GM08714 (cell line): ENCODE results near the gene GOLGA8J.
"Not testable (repeated sequence)": the region's sequence is repeated elsewhere in the genome, so short reads cannot be mapped to it uniquely, and the experiment has no call there.

ENCODE experiments used
- H3K4me3 ChIP-seq: fragments of 200-500 bp; sonication (Bioruptor generic); 2 replicates; pipeline ENCODE4 v1.5.1; 2014; ENCODE audit warnings: mild to moderate bottlenecking, low read length, inconsistent platforms
- ZNF274 ChIP-seq: IDR thresholded peaks from 2 replicates; pipeline ENCODE4 v1.6.1; 2012; ENCODE audit warnings: mild to moderate bottlenecking, low read depth, low read length

Gene GOLGA8J

GRCh38 chr15:30059771-30060170 lies 23.0 kb upstream of the GOLGA8J start:
- TF ChIP-seq ZNF274 = no peak
- H3K4me3 ChIP-seq = no peak overlapping the region

DNA sequence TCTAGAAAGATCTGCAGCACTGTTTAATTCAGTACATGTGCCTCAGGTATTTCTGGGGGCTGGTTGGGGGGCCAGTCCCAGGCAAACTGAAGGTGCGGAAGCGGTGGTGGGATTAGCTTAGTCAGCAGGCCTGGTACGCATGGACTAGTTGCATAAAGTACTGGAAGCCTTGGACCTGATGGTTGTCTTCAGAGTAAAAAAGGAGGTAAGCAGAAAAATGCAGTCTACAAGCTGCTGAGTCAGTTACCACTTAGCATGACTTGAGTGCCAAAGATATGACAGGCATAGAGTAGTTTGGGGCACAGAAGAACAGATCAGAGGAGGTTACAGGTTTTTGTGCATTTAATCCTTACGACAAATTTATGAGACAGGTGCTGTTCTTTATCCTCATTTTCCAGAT lies 19.9 kb upstream of the GOLGA8J start:
- no peak overlapping the region for H3K4me3 ChIP-seq
- no peak for TF ChIP-seq ZNF274

DNA sequence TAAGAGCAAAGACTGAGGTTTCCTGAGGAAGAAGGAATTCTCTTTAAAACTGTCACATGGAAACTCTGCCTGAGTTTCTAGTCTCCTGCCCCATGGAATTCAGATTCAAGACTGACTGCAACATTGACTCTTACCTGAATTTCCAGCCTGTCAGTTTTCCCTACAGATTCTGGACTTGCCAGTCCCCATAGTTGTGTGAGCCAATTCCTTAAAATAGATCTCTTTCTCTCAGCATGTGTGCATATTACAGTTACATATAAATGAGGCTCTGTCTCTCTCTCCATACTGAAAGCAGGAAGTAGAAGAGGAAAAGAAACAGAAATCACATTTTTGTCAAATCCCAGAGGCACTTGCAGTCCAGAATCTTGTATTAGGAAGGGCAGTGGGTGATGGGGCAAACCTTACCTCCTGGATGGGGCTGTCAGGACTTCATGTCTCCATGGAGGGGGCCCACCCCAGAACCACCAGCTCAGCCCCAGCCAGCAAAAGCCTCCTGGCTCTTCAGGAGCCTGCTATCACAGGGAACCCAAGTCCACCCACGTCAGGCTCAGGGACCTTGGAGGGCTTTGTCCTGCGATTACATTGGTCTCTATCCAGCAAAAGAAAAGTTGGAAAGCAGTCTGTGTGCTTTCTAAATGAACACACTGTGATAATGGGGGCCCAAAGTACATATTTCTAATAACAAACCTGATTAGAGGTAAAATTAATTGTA lies 18.8 kb upstream of the GOLGA8J start:
- H3K4me3 ChIP-seq = no peak overlapping the region
- no peak for TF ChIP-seq ZNF274

- TF ChIP-seq ZNF274 = no peak
- H3K4me3 ChIP-seq = no peak overlapping the region
Measured at GRCh38 chr15:30065025-30065801, 17.5 kb upstream of the GOLGA8J start.

DNA sequence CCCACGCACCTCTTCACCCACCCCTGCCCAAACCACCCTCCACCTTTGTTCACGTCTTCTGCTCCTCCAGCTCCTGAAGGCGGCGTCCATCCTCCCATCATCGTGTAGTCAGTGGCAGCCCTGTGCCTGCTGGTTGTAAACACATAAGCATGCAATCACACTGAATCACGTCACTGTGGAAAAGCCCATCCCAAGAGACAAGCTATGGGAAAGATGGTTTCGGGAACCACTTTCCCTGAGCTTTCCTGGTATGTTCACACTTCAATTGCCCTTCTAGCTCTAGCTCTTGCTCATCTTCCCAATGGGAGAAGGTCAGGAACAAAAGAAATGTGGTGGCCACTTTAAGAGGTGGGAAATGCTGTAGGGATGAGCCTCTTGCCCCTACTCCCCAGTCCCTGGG lies 14.4 kb upstream of the GOLGA8J start:
- TF ChIP-seq ZNF274 = no peak
- no peak overlapping the region for H3K4me3 ChIP-seq

DNA sequence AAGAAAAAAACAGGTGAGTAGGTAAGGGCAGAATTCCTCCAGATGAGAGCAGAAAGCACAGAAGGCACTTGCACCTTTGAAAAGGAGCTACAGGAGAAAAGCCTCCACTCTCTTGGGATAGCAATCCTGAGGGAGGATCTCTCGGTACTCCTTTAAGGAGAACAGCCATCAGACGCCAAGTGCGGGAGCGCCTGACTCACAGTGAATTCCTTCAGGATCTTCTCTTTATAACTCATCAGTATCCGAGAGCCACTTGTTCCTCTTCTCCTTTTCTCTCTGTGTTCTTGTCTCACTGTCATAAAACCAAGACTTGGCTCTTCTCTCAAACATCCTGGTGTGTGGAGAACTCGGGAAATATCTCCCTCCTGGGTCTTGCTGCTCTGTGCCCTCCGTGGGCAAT lies 10.1 kb upstream of the GOLGA8J start:
- TF ChIP-seq ZNF274 = no peak
- no peak overlapping the region for H3K4me3 ChIP-seq

GRCh38 chr15:30073915-30074314 lies 8.8 kb upstream of the GOLGA8J start:
- no peak for TF ChIP-seq ZNF274
- no peak overlapping the region for H3K4me3 ChIP-seq

DNA sequence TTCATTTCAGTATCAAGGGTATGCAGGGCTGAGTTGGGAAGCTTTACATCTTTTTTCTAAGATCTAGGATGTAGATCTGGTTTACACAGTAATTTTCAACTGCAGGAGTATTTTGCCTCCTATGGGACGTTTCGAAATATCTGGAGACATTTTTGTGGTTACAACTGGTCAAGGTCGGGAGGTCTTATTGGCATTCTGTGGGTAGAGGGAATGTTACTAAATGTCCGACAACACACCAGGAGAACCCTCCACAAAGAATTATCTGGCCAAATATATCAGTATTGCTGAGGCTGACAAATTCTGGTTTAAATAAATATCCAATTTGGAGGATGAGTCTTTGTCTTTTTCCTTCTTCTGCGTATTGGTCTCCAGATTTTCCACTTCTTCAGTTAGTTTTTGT lies 1.9 kb upstream of the GOLGA8J start:
- H3K4me3 ChIP-seq = not testable (repeated sequence)

DNA sequence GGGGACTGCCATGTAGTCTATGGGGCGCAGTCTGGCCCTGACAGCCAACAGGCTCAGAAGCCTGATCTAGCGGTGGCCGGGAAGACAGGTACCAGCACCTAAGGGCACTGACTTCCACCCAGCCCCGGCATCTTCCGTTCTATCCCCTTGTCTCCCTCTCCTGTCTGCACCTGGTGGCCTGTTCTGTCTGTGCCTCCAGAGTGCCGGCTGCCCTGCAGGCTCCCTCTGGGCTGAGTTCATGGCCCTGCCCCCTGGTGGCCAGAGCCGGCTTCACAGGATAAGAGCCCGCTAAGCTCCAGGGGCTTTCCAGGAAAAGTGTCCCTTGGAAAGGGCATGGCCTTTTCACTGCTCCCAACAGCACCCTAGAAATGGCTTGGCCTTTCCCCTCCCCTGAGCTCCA lies 15.1 kb downstream of the GOLGA8J start:
- H3K4me3 ChIP-seq = not testable (repeated sequence)

GRCh38 chr15:30102890-30103289 lies 20.1 kb downstream of the GOLGA8J start:
- H3K4me3 ChIP-seq = not testable (repeated sequence)

GRCh38 chr15:30103941-30104507 lies 21.3 kb downstream of the GOLGA8J start:
- H3K4me3 ChIP-seq = not testable (repeated sequence)

DNA sequence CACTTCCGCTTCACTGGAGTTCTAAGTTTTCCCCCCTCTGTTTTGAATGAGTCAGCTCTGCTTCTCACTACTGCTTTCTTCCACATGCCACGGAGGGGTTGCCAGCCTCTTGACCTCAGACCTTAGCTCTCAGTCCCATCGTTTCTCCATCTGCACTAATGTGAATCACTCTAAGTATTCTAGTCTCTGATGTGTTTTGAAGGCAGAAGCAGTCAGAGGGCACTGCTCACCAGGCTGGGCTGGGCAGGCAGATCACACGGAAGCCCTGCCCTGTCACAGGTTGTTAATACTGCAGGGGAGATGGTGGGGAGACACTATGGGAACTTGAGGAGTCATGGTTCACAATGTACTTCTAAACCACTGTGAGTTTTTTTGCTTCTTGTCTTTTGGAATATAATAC lies 27.8 kb downstream of the GOLGA8J start:
- not testable (repeated sequence) for H3K4me3 ChIP-seq

DNA sequence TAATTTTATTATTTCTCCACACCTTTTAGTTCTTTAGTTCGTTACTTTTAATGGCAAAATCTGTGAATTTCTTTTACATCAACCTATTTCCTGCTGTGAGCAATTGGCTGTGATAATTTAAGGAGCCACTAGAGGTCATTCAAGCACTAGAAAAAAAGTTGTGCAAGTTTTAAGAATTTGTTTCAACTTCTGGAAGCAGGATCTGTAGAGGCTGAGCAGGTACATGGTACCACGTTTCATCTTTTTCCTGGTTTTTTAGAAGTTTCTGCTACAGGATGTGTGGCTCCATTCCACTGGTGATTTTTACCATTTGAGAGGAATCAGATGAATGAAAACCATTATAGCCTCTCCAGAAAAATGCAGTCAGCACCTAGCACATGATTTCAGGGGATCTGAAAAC lies 47.3 kb downstream of the GOLGA8J start:
- H3K4me3 ChIP-seq = not testable (repeated sequence)

GRCh38 chr15:30134751-30135150 lies 52.0 kb downstream of the GOLGA8J start, which contains the start of gene GOLGA8T:
GOLGA8T (plus strand) TSS chr15:30135051; CDS start chr15:30135149, 98 bp downstream.
- not testable (repeated sequence) for H3K4me3 ChIP-seq
